Stimulated activated CD8-positive, alpha-beta memory T cell treated with anti-CD3 and anti-CD28 coated beads, Interleukin-15, amount 100 ng/mL, for 4 hours (primary cell): Measurements from ENCODE around the gene BCORL1.

Source experiments
- DNase-seq, 2 donors: peaks; one replicate each; pipeline ENCODE4 v3.0.0-alpha.2; 2020; ENCODE audit warnings: low read depth in 2 of 2

The BCORL1 gene

DNA sequence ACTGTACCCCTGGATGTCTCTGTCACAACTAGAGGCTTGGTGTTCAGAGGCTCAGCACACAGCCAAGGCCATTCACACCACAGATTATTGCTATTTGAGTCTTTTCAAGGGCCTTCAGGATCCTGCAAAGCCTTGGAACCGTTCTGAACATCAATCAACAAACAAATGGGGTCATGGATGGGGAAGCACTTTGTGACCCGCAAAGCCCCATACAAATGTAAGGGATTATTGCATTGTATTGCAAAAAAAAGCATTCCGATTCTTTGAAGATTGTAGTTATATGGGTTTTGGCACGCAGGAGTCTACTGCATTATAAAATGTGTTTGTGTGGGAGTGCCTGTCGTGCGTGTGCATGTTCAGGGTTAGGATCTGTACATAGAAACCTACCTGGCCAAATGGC is 17.3 kb upstream of the BCORL1 start:
- DNase-seq = no peak

DNA sequence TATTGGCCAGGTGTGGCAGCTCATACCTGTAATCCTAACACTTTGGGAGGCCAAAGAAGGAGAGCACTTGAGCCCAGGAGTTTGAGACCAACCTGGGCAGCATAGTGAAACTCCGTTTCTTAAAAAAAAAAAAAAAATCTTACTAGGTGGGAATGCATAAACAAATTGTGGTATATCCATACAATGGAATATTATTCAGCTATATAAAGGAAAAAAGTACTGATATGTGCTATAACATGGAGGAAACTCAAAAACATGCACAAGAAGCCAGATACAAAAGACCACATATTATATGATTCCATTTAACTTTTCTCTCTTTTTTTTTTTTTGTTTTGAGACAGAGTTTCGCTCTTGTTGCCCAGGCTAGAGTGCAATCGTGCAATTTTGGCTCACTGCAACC is 13.5 kb upstream of the BCORL1 start:
- DNase-seq = no peak

DNA sequence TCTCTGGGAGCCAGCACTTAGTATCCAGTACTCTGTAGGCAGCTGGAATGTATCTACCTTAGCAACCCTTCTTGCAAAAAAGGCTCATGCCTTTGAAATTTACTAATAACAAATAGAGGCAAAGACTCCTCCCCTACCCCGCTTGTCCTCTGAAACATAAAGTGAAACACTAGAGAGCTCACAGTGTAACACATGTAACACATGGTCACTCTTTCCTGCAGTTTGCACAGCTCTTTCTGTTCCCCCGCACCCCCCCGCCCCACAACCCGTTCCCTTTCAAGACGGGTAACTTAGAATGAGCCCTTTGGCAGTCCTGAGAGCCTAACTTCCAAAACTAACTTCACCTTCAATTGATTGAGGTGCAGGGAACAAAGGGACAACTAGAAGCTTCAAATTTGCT is 6.0 kb upstream of the BCORL1 start:
- DNase-seq = no peak

DNA sequence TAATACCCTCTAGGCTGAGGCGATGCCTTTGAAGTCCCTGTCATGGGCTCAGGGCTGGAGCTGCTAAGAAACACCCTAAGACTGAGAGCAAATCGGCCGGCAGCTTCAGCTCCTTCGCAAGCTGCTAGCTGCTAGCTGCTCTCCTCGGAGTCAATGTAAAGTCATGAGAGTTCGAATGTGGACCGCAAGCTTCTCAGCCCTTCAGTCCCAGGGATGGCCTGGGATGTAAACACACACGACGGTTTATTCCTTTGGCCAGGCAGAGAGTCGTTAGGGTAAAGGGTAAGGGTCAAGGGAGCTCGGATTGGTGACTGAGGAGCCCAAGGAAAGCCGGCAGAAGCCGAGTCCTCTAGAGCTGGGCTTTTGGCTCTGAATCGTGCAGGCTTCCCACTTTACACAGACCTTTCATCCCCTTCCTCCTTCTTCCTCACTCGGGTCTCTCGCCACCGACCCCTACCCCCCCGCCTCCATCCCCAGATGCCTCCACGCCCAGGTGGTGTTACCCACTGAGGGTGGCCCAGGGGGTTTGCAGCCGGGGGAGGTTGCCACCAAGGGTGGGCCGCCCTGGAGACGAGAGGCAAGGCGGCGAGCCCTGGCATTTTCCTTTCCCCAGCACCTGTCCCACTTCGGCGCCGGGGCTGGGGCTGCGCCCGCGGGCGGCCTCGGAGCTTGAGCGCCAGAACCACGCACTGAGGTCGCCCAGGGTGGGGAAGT is 3.1 kb upstream of the BCORL1 start:
- no peak for DNase-seq

DNA sequence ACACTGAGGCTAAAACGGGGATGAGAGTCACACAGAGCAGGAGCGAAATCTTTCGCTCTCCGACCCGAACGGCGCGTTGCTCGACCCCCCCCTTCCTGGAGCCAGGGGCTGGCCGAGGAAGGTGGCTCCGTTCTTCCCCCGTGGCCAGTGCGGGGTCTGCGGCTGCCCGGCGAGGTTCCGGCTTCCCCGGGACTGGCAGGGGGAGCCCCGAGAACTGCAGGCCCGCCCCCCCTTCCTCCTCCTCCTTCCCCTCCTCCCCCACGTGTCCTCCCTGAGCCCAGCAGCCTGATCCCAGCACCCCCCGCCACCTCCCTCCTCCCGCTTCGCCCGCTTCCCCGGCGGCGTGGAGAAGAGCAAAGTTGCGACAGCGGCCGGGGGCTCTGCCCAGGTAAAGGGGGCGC is 2.4 kb upstream of the BCORL1 start:
- DNase-seq = no peak

DNA sequence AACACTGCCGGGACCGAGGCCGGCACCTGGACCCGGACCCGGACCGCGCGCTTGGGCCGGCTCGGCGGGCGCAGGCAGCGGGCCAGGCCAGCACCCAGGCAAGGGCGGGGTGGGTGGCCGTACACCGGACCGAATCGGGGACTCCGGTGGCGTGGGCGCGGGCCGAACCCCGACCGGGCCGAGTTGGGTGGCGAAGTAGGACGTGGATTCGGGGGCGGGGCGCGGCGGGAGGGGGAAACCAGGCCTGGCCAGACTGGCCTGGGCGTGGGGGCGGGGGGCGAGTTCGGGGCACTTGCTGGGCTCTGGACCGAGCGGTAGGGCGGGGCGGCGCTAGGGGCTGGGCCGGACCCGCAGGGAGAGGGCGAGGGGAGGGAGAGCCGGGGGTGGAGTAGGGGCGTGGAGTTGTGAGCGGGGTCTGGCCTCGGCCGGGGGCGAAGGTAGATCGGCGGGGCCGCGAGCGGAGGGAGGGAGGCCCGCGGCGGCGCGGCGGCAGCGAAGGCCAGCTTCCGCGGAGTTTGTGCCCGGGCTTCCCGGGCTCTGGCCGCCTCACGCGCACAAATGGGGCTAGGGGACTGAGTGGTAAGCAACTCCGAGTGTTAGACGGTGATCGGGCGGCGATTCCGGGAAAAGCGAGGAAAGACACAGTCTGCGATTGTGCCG is 1.8 kb upstream of the BCORL1 start:
- no peak for DNase-seq

DNA sequence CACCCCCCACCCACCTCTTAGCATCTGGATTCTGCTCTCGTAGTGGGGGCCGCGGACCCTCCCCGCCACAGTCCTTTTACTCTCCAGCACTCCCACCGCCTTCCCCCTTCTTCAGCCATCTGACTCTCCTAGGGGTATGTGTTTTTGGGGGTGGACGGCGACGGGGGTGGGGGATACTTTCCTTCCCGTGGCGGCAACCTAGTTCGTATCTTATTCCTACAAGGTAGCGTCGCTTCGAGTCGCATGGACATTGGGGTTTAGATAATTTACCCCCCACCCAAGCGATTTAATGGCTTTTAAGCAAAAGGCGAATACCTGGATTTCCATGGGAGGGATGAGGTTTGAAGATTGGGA is 1.3 kb upstream of the BCORL1 start:
- DNase-seq = no peak

DNA sequence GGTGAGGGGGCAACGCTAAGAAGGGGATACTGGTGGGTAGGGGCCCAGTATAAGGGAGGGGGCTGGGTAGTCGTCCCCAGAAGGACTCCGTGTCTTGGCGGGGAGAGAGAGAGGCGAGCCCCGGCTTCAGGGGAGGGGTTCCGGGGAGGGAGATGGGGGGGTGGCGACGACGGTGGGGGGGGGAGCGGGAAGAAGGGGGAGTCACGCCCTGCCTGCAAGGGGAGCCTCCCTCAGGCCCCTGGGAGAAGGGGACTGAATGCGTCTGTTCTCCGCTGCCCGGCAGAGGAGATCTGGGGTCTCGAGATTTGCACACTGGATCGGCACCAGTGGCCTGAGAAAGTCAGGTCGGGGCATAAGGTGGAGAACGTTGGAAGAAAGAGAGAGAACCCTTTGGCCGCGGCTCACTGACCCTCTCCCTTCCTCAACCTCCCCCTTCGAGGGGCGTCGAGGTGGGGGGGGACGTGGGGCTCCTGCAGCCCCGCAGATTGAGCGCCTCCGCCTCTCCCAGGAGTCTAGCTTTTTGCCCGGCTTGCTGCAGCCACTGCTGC is 609 bp upstream of the BCORL1 start:
- no peak for DNase-seq

DNA sequence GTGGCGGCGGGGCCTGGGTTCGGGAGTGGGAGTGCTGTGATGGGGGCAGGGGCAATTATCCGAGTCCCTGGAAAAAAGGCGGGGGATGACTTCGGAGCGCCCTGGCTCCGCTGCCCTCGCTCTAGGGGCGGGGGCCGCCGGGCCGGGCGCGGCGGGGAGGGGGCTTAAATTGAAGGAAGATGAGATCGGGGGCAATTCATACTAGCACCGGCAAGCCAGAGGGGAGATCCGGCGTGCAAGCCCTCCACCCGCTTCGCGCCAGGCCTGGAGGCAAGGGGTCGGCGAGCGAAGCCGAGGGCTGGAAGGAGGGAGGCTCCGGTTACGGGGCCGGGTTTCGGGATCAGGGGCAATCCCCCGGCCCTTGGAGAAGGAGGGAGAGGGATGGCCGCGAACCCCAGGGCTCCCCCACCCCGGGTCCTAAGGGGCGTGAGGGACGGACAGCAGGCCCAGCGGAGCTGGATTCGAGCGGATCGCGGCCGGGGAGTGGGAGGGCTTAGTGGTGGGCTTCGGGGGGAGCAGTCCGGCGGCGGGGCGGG is 1.2 kb downstream of the BCORL1 start:
- DNase-seq = no peak

DNA sequence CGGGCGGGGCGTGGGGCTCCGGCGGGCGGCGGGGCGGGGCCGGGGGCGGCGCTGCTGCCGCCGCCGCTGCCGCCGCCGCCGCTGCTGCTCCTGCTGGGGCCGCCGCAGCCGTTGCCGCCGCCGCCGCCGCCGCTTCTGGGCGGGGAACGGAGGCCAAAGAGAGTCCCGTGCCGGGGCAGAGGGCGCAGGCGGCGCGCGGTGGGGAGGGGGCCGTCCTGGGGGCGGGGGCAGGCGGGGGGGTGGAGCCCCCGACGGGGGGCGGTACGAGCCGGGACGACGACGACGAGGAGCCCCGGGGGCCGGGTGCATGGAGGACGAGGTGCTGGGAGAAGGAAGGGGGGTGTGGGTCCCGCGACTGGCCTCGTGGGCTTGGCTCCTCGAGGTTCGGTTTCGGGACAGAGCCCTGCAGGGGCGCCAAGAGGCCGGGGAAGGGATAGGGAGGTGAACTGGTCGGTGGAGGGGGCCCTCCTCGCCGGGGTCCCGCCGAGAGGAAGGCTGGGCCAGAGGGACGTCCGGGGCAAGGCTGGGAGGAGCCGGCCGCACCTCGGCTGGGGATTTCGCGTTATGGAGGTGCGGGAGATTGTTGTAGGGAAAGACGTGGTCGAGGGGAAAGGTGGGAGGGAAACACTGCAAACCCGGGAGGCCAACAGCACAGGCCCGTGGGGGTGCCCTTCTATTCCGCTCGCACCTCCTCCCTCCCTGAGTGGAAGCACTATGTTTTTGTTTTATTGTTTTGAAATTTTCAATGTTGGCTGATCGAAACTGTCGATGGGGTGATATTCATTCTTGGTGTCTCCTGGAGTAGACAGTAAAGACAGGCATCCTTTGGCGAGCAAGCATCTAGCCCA is 1.9 kb downstream of the BCORL1 start:
- no peak for DNase-seq

DNA sequence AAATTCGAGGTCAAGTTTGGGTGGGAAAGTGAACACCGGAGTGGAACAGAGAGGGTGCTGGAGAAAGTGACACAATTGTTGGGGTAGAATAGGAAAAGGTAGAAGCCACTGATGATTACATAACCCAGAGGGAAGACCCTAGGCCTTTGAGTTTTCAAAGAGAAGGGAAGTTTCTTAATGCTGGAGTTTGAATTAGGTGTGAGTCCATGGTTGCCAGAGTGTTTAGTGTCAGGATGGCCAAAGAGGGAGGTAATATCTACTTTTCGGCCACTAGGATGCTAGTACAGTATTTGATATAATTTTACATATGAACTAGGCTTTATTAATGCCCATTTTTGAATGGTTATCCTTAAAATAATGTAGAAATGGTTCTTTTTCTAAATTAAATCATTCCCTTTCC is 5.4 kb downstream of the BCORL1 start:
- DNase-seq = no peak

DNA sequence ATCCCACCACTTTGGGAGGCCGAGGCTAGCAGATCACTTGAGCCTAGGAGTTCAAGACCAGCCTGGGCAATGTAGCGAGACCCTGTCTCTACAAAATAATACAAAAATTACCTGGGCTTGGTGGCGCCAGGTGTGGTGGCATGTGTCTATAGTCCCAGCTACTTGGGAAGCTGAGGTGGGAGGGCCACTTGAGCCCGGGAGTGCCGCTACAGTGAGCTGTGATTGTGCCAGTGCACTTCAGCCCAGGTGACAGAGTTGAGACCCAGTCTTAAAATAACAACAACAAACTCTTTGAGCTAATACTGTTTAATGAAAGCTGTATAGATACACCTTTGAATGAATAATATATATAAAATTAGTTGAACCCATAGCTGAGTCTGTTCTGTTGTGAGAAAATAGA is 9.7 kb downstream of the BCORL1 start:
- no peak for DNase-seq

DNA sequence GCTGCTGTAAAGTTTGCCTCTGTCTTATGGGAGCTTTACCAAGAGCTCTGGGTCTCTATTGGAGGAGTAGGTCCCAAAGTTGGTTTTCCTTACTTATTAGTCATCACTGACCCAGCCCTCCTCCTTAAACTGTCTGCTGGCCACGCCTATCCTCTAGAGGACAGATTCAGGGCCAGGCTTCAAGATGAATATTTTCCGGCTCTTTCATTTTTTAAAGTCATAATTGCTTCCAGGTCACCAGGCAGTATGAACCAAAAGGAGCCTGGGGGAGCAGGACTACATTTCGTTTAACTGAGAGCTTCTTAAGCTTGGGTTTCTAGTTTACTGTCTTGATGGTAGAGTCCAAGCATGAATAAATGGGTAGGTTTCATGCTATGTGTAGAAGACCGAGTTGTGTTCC is 13.7 kb downstream of the BCORL1 start:
- DNase-seq = no peak

DNA sequence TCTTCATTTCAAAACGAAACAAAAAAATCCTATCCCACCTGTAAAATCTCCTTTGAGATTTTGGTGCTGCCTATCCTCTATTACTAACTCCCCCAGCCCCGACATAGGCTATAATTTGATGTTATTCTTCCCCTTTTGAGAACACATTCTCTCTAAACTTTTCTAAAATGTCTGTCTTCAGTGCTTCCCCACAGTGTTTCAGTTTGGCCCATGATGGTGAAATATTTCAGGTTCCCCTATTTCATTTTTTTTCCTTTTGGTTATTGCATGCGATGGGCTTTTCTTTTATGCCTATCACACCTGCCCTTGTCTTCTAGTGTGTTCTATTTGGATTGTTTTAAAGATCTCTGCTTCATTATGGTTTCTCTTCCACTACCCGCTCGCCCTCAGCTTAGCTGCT is 14.7 kb downstream of the BCORL1 start:
- no peak for DNase-seq

DNA sequence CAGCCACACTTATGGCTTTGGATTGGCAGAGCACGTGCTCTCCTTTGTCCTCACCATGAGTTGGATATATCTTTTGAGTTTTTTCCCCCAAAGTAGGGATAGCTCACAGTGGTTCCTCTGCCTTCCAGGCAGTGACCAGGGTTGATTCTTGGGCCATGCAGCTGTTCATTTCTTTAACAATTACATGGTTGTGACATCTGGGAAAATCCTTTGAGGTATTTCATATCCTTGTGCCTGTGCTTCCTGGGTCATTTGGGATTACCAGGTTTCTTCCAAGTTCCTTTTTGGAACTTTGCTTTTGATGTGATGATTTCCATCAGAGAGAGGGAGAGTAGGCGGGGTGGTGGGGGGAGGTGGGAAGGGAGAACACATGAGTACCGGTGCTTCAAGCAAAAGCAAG is 15.6 kb downstream of the BCORL1 start:
- no peak for DNase-seq

DNA sequence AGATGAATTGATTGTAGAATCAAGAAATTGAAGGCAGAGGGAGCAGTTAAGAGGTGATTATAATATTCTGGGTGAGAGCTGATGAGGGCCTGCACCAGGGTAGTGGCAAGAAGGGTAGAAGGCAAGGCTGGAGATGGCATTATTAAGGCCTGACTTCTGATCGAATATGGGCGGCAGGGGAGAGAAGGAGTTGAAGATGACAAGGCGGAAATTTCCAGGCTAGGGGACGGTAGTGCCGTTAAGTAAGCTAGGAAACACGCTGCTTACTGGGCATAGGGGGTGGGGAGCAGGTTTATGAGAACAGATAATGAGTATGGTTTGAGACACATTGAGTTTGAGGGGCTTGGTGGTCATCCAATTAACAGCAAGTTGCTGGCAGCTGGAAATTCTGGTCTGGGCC is 19.5 kb downstream of the BCORL1 start:
- no peak for DNase-seq

DNA sequence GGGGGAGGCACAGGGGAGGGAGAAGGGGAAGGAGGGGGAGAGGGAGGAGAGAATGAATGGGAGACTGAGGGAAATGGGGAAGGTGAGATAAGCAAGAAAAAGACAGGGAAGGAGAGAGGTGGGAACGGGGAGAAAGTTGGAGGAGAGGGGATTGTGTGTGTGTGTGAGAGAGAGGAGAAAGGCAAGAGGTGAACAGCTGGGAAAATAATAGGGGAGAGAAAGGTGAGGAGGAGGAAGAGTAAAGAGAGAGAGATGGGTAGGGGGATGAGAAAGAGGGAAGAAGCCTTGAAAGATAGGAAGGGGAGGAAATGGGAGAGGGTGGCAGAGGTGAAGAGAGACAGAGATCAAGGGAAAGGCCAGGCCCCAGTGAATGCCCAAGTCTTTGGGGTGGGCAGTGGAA is 20.1 kb downstream of the BCORL1 start:
- DNase-seq = no peak

DNA sequence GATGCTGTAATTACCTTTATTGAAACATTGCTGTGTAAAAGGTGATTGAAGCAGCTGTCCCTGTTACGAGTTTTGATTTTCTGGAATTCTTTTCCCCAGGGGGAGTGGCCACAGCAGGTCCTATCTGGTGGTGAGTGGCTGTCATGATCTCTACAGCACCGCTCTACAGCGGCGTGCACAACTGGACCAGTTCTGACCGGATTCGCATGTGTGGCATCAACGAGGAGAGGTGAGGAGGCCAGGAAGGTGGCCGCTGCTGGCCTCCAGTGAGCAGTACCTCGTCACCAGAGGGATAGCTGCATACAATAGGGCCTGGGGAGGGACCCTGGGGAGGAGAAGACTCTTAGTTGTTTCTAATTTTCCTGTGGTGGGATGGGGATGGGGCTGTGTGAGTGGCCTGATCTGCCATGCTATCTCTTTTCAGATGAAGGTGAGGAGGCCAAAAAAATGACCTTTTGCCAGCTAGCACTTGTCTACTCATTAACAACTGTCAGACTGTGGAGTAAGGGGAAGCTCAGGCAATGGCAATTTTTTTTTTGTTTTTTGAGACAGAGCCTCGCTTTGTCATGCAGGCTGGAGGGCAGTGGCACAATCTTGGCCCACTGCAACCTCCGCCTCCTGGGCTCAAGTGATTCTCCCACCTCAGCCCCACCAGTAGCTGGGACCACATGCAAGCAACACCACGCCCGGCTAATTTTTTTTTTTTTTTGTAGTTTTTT is 22.8 kb downstream of the BCORL1 start:
- DNase-seq = no peak

DNA sequence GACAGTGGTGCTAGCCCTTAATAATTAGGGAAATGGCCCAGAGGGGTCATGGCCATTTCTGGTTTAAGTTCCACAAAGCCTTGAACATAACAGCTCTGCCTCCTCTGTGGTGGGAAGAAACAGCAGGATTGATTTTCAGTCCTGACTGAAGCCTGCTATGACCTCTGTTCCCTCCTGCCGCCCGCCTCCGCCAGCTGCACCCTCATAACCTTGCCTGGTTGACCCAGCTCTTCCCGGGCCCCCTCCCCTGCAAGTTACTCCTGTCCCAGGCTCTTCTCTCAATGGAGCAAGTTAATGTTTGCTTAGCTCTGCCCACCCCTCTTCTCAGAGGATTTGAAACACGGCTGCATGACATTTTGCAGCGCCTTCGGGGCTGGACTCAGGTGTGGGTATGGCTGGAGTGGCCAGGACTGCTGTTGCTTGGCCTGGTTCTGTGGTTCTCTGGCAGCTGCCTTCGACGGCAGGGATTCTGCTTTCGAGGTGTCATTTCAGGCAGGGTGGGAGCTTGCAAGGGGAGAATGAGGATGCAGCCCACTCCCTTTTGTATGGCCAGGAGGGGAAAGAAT is 27.3 kb downstream of the BCORL1 start:
- DNase-seq = no peak

DNA sequence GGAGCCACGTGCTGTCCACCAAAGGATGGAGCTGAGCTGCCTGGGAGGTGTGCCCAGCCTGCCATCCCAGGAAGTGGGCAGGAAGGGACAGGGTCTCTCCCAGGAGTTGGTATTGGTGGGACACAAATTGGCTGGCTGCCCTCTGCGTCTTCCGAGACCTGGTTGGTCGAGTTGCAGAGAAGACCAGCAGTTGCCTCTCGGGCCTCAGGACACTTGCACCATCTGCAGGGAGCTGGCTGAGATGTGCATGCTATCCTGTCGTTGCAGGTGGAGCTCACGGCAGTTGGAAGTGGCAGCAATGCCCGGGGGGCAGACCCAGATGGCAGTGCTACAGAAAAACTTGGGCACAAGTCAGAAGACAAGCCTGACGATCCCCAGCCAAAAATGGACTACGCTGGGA is 30.2 kb downstream of the BCORL1 start:
- DNase-seq = no peak

DNA sequence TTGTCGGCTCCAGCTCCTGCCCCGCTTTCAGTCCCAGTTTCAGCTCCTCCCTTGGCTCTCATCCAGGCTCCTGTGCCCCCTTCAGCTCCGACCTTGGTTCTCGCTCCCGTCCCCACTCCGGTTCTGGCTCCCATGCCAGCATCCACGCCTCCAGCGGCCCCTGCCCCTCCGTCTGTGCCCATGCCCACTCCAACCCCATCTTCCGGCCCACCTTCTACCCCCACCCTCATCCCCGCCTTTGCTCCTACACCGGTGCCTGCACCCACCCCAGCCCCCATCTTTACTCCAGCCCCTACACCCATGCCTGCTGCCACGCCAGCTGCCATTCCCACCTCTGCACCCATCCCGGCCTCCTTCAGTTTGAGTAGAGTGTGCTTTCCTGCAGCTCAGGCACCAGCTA is 31.2 kb downstream of the BCORL1 start:
- DNase-seq = no peak

DNA sequence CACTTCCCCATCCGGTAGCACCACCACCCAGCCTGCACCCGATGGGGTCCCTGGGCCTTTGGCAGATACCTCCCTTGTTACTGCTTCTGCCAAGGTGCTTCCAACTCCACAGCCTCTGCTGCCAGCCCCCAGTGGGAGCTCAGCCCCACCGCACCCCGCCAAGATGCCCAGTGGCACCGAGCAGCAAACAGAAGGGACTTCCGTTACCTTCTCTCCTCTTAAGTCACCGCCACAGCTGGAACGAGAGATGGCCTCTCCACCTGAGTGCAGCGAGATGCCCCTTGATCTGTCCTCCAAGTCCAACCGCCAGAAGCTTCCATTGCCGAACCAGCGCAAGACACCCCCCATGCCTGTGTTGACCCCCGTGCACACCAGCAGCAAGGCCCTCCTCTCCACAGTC is 31.9 kb downstream of the BCORL1 start:
- DNase-seq = no peak
